ENCODE data around the gene RAD54L2. TPM values are rescaled to one million over a fixed set of nuclear protein-coding genes. Genes with fewer than 3 reads are reported as not detected.

The RAD54L2 gene
- total and polyA plus RNA-seq, 9 of the 15 experiments (the other 6 are each of a cell fraction or from before 2014, with no cell fraction given) = 1.3 to 12.2 (median 5.4) TPM

DNA sequence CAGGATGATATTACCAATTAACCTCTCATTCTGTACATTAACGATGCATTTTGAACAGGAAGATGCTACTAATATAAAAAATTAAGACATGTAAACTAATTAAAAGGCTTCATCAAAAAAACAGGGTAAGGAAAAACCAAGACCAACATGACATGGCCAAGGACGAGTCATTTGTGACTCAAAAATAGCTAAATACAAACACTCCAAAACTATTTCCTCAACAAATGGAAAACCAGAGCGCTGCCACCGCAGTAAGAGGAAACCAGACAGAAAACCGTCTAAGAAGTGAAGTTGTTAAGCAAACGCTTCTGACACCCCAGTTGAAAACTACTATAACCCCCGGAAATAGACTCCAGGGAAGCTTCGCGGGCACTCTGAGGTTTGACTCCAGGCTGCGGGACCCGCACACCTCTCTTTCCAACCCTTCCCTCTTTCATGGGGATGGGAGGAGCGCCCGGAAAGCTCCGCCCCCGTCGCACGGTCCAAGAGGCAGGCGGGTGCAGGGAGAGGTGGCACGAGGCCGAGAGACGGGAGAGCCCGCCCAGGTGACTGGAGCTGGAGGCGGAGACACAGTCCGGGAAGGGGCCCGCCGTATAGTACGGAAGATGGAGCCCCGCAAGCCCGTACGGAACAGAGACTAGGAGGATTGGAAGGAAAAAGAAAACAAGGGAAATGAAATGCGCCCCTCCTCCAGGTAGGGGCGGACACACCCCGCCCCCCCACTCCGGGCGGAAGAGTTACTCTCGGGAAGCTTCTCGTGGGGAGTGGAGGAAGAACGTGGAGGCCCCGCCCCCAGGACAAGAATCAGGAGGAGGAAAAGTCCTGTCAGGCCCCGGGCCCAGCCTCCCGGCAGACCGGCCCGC, 39.4 kb upstream of the RAD54L2 start (continued):
- TF ChIP-seq FOXM1 (IDR thresholded peaks at IDR 0.05; ENCODE audit: low read depth) (0 out of 2 replicates have a peak, but pooled peaks have one; percentile 34), FOXM1 (CRISPR knock-in tag; IDR thresholded peaks at IDR 0.05; ENCODE audit: low read depth) (no peak), ZNF589 (CRISPR knock-in tag; IDR thresholded peaks at IDR 0.05; ENCODE audit: low read depth) (peak; percentile 53; the same call in 1 of the 2 replicates), MBD2 (IDR thresholded peaks at IDR 0.05; ENCODE audit: borderline replicate concordance, low read depth) (peak; percentile 21), BRF1 (IDR thresholded peaks at IDR 0.05; ENCODE audit: borderline replicate concordance, extremely low read depth, insufficient read length) (no peak), C11orf30 (IDR thresholded peaks at IDR 0.05; ENCODE audit: low read depth) (no peak), ZNF133 (CRISPR knock-in tag; IDR thresholded peaks at IDR 0.05) (no peak), DLX4 (CRISPR knock-in tag; IDR thresholded peaks at IDR 0.05) (no peak), MBD1 (CRISPR knock-in tag; IDR thresholded peaks at IDR 0.05) (no peak), ZNF431 (CRISPR knock-in tag; IDR thresholded peaks at IDR 0.05) (no peak), MAZ (CRISPR knock-in tag; conservative IDR thresholded peaks at IDR 0.05 in 1 of 2, IDR thresholded peaks at IDR 0.05 in 1 of 2) (peak in 1 of 2 experiments; percentile 77; a peak in 2 of 4 replicates), ZBTB8A (IDR thresholded peaks at IDR 0.05; ENCODE audit: partially characterized antibody) (no peak), SP2 (IDR thresholded peaks at IDR 0.05; ENCODE audit: extremely low read depth, low read depth, low read length, poor library complexity, severe bottlenecking) (no peak), LCOR (CRISPR knock-in tag; IDR thresholded peaks at IDR 0.05) (no peak), THAP12 (CRISPR knock-in tag; IDR thresholded peaks at IDR 0.05) (no peak)
- TF ChIP-seq, protein P1, sequence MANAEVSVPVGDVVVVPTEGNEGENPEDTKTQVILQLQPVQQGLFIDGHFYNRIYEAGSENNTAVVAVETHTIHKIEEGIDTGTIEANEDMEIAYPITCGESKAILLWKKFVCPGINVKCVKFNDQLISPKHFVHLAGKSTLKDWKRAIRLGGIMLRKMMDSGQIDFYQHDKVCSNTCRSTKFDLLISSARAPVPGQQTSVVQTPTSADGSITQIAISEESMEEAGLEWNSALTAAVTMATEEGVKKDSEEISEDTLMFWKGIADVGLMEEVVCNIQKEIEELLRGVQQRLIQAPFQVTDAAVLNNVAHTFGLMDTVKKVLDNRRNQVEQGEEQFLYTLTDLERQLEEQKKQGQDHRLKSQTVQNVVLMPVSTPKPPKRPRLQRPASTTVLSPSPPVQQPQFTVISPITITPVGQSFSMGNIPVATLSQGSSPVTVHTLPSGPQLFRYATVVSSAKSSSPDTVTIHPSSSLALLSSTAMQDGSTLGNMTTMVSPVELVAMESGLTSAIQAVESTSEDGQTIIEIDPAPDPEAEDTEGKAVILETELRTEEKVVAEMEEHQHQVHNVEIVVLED (CRISPR knock-in tag; IDR thresholded peaks at IDR 0.05) = no peak
- TF ChIP-seq, protein P2, sequence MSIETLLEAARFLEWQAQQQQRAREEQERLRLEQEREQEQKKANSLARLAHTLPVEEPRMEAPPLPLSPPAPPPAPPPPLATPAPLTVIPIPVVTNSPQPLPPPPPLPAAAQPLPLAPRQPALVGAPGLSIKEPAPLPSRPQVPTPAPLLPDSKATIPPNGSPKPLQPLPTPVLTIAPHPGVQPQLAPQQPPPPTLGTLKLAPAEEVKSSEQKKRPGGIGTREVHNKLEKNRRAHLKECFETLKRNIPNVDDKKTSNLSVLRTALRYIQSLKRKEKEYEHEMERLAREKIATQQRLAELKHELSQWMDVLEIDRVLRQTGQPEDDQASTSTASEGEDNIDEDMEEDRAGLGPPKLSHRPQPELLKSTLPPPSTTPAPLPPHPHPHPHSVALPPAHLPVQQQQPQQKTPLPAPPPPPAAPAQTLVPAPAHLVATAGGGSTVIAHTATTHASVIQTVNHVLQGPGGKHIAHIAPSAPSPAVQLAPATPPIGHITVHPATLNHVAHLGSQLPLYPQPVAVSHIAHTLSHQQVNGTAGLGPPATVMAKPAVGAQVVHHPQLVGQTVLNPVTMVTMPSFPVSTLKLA (conservative IDR thresholded peaks at IDR 0.05) = peak; percentile 85 to 92

Measured in K562 (cell line).